ENCODE data around the gene CCDC15.

Gene CCDC15

DNA sequence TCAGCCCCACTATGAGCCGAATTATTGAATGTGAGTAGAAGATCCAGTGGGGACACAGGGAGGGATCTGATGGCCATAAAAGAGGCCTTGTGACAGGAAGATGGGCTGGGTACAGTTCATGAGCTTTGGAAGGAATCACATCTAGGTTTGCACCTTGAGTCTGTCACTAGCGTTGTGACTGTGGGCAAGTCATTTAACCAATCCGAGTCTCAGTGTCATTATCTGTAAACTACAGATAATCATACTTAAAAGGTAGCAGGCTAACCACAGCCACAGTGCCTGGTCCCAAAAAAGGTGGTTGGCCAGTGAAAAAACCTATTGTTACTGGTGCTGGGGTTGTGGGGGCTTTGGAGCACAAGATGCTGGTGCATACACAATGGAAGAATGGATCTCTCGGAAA lies 31.2 kb upstream of the CCDC15 start (continued):
- TF ChIP-seq, protein P1, sequence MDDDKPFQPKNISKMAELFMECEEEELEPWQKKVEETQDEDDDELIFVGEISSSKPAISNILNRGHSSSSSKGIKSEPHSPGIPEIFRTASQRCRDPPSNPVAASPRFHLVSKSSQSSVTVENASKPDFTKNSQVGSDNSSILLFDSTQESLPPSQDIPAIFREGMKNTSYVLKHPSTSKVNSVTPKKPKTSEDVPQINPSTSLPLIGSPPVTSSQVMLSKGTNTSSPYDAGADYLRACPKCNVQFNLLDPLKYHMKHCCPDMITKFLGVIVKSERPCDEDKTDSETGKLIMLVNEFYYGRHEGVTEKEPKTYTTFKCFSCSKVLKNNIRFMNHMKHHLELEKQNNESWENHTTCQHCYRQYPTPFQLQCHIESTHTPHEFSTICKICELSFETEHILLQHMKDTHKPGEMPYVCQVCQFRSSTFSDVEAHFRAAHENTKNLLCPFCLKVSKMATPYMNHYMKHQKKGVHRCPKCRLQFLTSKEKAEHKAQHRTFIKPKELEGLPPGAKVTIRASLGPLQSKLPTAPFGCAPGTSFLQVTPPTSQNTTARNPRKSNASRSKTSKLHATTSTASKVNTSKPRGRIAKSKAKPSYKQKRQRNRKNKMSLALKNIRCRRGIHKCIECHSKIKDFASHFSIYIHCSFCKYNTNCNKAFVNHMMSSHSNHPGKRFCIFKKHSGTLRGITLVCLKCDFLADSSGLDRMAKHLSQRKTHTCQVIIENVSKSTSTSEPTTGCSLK (tag by site-specific recombination; IDR thresholded peaks at IDR 0.05): no peak

DNA sequence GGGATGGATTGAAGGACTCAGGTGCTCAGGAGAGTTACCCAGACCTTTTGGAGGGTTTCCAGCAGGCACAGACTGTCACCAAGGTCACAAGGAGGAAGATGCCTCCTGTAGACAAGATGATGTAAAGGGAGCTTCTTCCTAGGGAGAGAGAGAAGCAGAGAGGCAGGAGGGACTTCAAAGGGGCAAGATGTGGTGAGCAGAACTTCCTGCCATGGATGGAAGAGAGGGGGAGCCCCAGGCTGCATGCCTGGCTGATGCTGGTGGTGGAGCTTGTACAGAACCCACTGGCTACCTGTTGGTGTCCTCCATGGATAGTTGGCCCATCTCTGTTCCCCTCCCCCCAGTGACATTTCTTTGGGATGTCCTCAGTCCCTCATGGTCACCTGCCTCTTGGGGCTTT lies 30.7 kb upstream of the CCDC15 start:
- TF ChIP-seq ZNF610 (tag by site-specific recombination; IDR thresholded peaks at IDR 0.05; ENCODE audit: borderline replicate concordance): no peak
- TF ChIP-seq ZNF221 (tag by site-specific recombination; IDR thresholded peaks at IDR 0.05; ENCODE audit: borderline replicate concordance): no peak
- no peak for TF ChIP-seq SCRT2 (tag by site-specific recombination; IDR thresholded peaks at IDR 0.05)
- TF ChIP-seq ZNF157 (tag by site-specific recombination; IDR thresholded peaks at IDR 0.05): no peak
- no peak for TF ChIP-seq SP3 (tag by site-specific recombination; IDR thresholded peaks at IDR 0.05)
- TF ChIP-seq ZNF548 (tag by site-specific recombination; IDR thresholded peaks at IDR 0.05): no peak
- TF ChIP-seq, protein P2, sequence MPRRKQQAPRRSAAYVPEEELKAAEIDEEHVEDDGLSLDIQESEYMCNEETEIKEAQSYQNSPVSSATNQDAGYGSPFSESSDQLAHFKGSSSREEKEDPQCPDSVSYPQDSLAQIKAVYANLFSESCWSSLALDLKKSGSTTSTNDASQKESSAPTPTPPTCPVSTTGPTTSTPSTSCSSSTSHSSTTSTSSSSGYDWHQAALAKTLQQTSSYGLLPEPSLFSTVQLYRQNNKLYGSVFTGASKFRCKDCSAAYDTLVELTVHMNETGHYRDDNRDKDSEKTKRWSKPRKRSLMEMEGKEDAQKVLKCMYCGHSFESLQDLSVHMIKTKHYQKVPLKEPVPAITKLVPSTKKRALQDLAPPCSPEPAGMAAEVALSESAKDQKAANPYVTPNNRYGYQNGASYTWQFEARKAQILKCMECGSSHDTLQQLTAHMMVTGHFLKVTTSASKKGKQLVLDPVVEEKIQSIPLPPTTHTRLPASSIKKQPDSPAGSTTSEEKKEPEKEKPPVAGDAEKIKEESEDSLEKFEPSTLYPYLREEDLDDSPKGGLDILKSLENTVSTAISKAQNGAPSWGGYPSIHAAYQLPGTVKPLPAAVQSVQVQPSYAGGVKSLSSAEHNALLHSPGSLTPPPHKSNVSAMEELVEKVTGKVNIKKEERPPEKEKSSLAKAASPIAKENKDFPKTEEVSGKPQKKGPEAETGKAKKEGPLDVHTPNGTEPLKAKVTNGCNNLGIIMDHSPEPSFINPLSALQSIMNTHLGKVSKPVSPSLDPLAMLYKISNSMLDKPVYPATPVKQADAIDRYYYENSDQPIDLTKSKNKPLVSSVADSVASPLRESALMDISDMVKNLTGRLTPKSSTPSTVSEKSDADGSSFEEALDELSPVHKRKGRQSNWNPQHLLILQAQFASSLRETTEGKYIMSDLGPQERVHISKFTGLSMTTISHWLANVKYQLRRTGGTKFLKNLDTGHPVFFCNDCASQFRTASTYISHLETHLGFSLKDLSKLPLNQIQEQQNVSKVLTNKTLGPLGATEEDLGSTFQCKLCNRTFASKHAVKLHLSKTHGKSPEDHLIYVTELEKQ (tag by site-specific recombination; IDR thresholded peaks at IDR 0.05; ENCODE audit: borderline replicate concordance): no peak
- no peak for TF ChIP-seq ZNF2 (tag by site-specific recombination; IDR thresholded peaks at IDR 0.05)
- TF ChIP-seq ZNF549 (tag by site-specific recombination; IDR thresholded peaks at IDR 0.05): no peak
- TF ChIP-seq SETDB1 (IDR thresholded peaks at IDR 0.05; ENCODE audit: insufficient read length, low read length): no peak
- no peak for TF ChIP-seq ZFP3 (tag by site-specific recombination; IDR thresholded peaks at IDR 0.05; ENCODE audit: low read depth)
- no peak for TF ChIP-seq ZNF426 (tag by site-specific recombination; IDR thresholded peaks at IDR 0.05)
- TF ChIP-seq ZNF658 (tag by site-specific recombination; IDR thresholded peaks at IDR 0.05): no peak
- Histone ChIP-seq H3K9me3 (ENCODE audit: control insufficient read depth, insufficient read depth, low read depth, low read length) (no peaks in the 10 kb centered on the region), H3K36me3 (ENCODE audit: control insufficient read depth in 2 of 2, insufficient read depth in 1 of 2, low read length in 2 of 2) (no peaks in the 10 kb centered on the region), H3K27ac (ENCODE audit: extremely low read depth, low read depth, low read length) (no peak overlapping the region), H3K4me1 (ENCODE audit: control insufficient read depth, insufficient read depth, low read length) (no peaks in the 10 kb centered on the region), H3K4me3 (ENCODE audit: low read depth, low read length) (no peak overlapping the region)
- CTCF ChIA-PET: interaction anchor here (1.3 kb wide), 1 partner anchor 12 kb away, joined by 3 read pairs; the partner anchor contains the start of gene HEPACAM
- POLR2A ChIA-PET: no interaction called here

DNA sequence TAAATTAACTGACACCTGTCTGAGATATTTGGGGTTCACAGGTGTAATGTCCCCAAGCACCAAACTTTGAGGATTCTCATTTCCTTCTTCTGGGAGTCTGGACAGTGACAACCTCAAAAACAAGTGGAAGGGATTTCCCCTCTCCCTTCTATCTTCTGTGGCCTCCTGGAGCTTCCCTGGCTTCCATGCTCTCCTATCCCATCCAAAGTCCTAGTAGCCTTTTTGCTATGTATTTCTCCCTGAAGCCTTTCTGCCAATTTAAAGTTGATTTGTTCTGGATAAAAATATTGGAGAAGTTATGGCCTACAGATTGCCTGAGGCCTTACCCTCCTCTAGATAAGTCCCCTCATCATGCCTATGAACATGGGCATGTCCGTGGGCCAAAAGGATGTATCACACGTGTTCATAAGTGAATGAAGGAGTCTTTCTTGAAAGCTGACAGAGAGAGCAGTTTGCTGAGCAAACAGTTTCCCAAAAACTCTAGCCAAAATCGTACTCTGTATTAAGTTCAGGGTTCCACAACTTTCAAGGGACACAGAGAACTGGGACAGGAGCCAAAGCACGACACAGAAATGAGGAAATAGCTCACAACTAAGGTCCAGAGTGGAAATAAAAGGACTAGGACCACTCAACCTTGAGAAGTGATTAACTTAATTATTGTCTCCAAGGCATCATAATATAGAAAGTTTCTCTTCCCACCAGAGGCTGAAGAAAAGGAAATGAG lies 24.9 kb upstream of the CCDC15 start:
- no peak for TF ChIP-seq ZNF155 (tag by site-specific recombination; IDR thresholded peaks at IDR 0.05)
- TF ChIP-seq ZNF394 (tag by site-specific recombination; IDR thresholded peaks at IDR 0.05; ENCODE audit: borderline replicate concordance): no peak
- TF ChIP-seq ZNF37A (tag by site-specific recombination; IDR thresholded peaks at IDR 0.05): no peak
- TF ChIP-seq ZNF10 (tag by site-specific recombination; IDR thresholded peaks at IDR 0.05): no peak
- TF ChIP-seq ZNF174 (tag by site-specific recombination; IDR thresholded peaks at IDR 0.05): no peak
- no peak for TF ChIP-seq ZFP69B (tag by site-specific recombination; IDR thresholded peaks at IDR 0.05)
- no peak for TF ChIP-seq REPIN1 (tag by site-specific recombination; IDR thresholded peaks at IDR 0.05; ENCODE audit: low read depth)
- TF ChIP-seq ZNF777 (tag by site-specific recombination; IDR thresholded peaks at IDR 0.05; ENCODE audit: borderline replicate concordance): no peak
- no peak for TF ChIP-seq KLF8 (tag by site-specific recombination; IDR thresholded peaks at IDR 0.05)
- no peak for TF ChIP-seq ZNF768 (tag by site-specific recombination; IDR thresholded peaks at IDR 0.05)
- TF ChIP-seq ZNF138 (tag by site-specific recombination; IDR thresholded peaks at IDR 0.05; ENCODE audit: borderline replicate concordance): no peak
- CTCF ChIA-PET: interaction anchor here (1.0 to 1.2 kb wide), 2 partner anchors 31 to 63 kb away, joined by 4 read pairs; no protein-coding TSS in a partner anchor
- no peak overlapping the region for H3K27ac ChIP-seq (ENCODE audit: extremely low read depth, low read depth, low read length)
- POLR2A ChIA-PET: no interaction called here
- H3K4me3 ChIP-seq (ENCODE audit: low read depth, low read length): no peak overlapping the region
- H3K9me3 ChIP-seq (ENCODE audit: control insufficient read depth, insufficient read depth, low read depth, low read length): no peaks in the 10 kb centered on the region
- no peaks in the 10 kb centered on the region for H3K4me1 ChIP-seq (ENCODE audit: control insufficient read depth, insufficient read depth, low read length)
- H3K36me3 ChIP-seq (ENCODE audit: control insufficient read depth in 2 of 2, insufficient read depth in 1 of 2, low read length in 2 of 2): no peaks in the 10 kb centered on the region

All from HEK293 (cell line).